HepG2 (cell line): Measurements from ENCODE around the gene PRSS21.
A peak's percentile ranks its signal among the peaks of the same experiment; 100 is the strongest.

Source experiments
- ATF7 ChIP-seq, 2 experiments: fragments of 450-650 bp in 1 of 2; sonication (generic) in 1 of 2; formaldehyde crosslinking in 1 of 2; IDR thresholded peaks; 2 replicates each; pipeline versions ENCODE4 v1.4.0 to v1.6.1; 2016 to 2020; ENCODE audit warnings: antibody characterized with exemption in 1 of 2, mild to moderate bottlenecking in 1 of 2, missing genetic modification reagents in 1 of 2
- BCL3 ChIP-seq: sonication (generic); formaldehyde crosslinking; IDR thresholded peaks from 2 replicates; pipeline ENCODE4 v1.5.1; 2020; ENCODE audit warnings: mild to moderate bottlenecking, missing genetic modification reagents, moderate library complexity
- BRCA1 ChIP-seq: sonication (generic); formaldehyde crosslinking; IDR thresholded peaks from 2 replicates; pipeline ENCODE4 v1.4.0; 2020; ENCODE audit warnings: missing genetic modification reagents
- CTCF ChIP-seq: sonication (generic); formaldehyde crosslinking; IDR thresholded peaks from 2 replicates; pipeline ENCODE4 v1.5.0; 2020; ENCODE audit warnings: mild to moderate bottlenecking, missing genetic modification reagents, moderate library complexity
- EED ChIP-seq: sonication (generic); formaldehyde crosslinking; IDR thresholded peaks from 2 replicates; pipeline ENCODE4 v1.5.0; 2020; ENCODE audit warnings: mild to moderate bottlenecking, missing genetic modification reagents
- EZH2 ChIP-seq: conservative IDR thresholded peaks from 2 replicates; pipeline ENCODE4 v1.6.1; 2012; ENCODE audit warnings: mild to moderate bottlenecking, low read depth, low read length, moderate library complexity
- KDM5B ChIP-seq: sonication (generic); formaldehyde crosslinking; IDR thresholded peaks from 2 replicates; pipeline ENCODE4 v1.4.0; 2020; ENCODE audit warnings: missing genetic modification reagents, mild to moderate bottlenecking, borderline replicate concordance
- POLR2AphosphoS5 ChIP-seq: IDR thresholded peaks from 2 replicates; pipeline ENCODE4 v1.6.1; 2012; ENCODE audit warnings: low read depth, low read length
- ZNF460 ChIP-seq: sonication (generic); formaldehyde crosslinking; IDR thresholded peaks from 2 replicates; pipeline ENCODE4 v1.5.1; 2020; ENCODE audit warnings: missing genetic modification reagents, mild to moderate bottlenecking, borderline replicate concordance

- TF ChIP-seq EED (CRISPR knock-in tag) (no peak), EZH2 (no peak), KDM5B (0 out of 2 replicates have a peak, but pooled peaks have one; percentile 23), BRCA1 (no peak), POLR2AphosphoS5 (no peak), ZNF460 (no peak), CTCF (CRISPR knock-in tag) (peak; percentile 99), ATF7 (IDR thresholded peaks at IDR 0.05) (no peak), ATF7 (CRISPR knock-in tag; IDR thresholded peaks at IDR 0.05) (no peak), BCL3 (CRISPR knock-in tag) (no peak)
Measured at GRCh38 chr16:2838928-2839327, 21.9 kb downstream of the PRSS21 start.
